GM18861 (cell line): ENCODE results near the gene PTPRR.
"Not testable (repeated sequence)": the region's sequence is repeated elsewhere in the genome, so short reads cannot be mapped to it uniquely, and the experiment has no call there.

Source experiments
- ATAC-seq: cut with Tn5 transposase; IDR thresholded peaks from one replicate; pipeline ENCODE4 v1.9.1; 2021; ENCODE audit not compliant: unreplicated experiment

The PTPRR gene

GRCh38 chr12:70842942-70843341, 77.6 kb downstream of the PTPRR start:
- no peak for ATAC-seq

DNA sequence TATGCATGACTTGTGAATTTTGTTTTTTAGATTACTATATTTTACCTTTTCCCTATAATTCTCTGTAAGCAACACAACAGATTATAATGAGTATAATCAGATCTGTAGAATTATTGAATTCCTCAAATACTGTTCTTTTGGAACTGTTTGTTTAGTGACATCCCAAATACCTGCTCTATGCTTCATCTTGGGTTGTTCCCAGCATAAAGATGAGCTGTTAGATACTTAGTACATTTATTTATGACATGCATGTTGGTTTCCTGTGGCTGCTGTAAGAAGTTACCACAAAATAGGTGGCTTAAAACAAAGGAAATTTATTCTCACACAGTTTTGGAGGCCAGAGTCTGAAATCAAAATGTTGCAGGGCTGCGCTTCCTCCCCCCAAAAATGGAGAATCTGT, 78.4 kb downstream of the PTPRR start:
- no peak for ATAC-seq

GRCh38 chr12:70840656-70841350, 79.7 kb downstream of the PTPRR start:
- no peak for ATAC-seq

- no peak for ATAC-seq
Measured at GRCh38 chr12:70839544-70839943, 81.0 kb downstream of the PTPRR start.

DNA sequence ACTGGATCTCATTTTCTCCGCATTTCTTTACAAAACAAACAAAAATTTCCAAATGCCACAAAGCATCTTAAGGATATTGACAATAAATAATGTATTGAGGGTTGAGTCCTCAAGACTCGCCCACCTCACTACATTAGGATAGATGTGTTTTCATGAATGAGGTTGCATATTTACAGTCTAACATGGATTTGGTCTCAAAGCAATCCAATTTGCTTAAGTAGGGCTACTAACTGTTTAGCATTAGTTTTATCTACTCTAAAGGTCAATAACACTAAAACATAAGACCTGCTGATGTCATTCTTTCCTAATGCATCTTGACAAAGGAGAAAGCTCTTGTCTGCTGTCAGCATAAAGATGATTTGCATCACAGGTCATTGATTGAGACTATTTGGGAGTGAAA, 82.4 kb downstream of the PTPRR start:
- no peak for ATAC-seq

- no peak for ATAC-seq
Measured at GRCh38 chr12:70837026-70837425, 83.5 kb downstream of the PTPRR start.

DNA sequence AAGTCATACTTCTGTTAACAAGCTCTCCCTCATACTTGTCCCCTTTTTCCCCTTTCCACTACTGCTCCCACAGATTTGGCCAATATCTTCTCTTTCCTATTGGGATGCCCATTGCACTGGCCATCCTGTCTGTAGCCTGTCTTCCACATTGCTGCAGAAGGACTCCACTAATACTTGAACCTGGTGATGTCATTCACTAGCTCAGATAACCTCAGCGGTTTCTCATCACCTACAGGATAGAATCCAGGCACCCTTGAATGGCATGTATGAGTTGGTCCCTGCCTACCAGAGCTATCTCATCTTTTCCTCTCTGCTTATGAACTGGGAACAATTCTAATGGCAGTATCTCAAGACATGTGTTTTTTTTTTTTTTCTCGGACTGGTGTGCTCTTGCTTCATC, 84.6 kb downstream of the PTPRR start:
- no peak for ATAC-seq

DNA sequence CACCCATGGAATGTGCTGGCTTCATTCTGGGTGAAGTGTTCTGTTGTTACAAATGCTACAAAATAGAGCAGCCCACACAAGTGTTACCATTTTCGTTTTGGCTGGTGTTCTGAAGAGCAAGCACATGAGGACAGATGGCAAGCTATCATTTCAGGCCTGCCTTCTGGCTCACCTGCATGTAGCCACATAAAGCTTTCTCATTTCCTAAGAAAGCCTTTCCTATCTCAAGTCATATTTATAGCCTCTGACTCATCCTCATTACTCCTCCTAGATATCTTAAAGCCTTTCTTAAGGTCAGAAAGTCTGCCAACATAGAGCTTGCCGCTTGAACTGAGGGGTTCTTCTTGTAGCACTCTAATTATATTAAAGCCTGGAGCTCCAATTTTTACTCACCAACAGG, 89.0 kb downstream of the PTPRR start:
- no peak for ATAC-seq

GRCh38 chr12:70830221-70831061, 90.1 kb downstream of the PTPRR start:
- no peak for ATAC-seq

- ATAC-seq, result no peak
Measured at GRCh38 chr12:70829070-70829469, 91.5 kb downstream of the PTPRR start.

GRCh38 chr12:70828351-70828750, 92.2 kb downstream of the PTPRR start:
- no peak for ATAC-seq

DNA sequence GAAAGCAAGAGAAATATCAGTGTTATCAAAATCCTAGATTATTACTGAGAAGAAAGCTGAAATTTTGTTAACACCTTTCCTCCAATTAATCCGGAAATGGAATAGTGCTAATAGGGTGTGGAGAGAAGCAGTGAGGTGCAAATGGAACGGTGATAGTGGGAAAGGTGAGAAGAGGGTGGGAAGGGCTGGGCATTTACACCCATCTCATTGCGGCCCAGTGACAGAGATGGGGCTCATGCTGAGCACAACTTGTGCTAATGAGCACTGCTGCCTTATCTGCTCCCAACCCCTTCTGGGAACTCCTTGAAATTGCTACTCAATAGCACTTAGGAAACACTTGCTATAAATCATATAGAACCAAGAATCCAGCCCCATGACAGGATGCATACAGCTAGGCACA, 94.4 kb downstream of the PTPRR start:
- no peak for ATAC-seq

GRCh38 chr12:70824511-70824910, 96.0 kb downstream of the PTPRR start:
- ATAC-seq, result no peak

GRCh38 chr12:70823182-70823976, 97.2 kb downstream of the PTPRR start:
- ATAC-seq, result no peak

DNA sequence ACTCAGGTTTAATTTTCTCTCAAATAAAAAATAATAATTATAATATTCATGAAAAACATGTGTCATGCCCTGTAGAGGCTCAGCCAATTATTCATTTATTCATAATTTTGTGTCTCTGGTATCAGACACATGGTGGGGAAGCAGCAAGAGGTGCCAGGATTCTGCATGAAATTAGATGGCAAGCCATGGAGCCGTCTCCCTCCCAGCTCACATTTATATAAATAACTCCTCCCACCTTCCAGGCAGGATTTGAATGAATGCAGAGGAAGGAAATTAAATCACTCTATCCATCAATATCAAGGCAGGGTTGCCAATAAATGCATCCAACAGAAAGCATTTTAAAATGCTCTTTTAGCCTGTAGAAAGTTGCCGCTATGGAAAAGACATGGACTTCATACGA, 98.1 kb downstream of the PTPRR start:
- no peak for ATAC-seq

DNA sequence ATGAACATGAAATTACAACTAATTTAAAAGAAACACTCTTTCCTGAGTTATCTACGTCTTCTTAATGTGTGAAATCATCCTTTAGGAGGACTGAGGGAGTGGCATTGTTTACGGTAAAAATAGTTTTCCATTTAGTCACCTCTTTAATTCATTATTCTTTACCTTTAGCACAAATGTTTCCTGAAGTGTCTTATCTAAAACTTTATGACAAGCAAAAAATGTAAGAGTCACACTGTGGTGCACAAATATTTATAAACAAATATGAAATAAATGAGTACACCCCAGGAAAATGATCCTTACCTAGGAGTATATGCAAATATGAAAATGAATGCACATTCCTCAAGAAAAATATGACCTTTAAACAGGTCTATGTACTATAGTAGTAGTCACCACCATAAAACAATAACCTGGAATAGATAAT, 104.6 kb downstream of the PTPRR start:
- no peak for ATAC-seq

GRCh38 chr12:70815056-70815455, 105.5 kb downstream of the PTPRR start:
- no peak for ATAC-seq

GRCh38 chr12:70813559-70813958, 107.0 kb downstream of the PTPRR start:
- ATAC-seq, result no peak

- ATAC-seq, result peak; percentile 89
Measured at GRCh38 chr12:70812136-70812535, 108.4 kb downstream of the PTPRR start.

GRCh38 chr12:70809887-70810286, 110.7 kb downstream of the PTPRR start:
- no peak for ATAC-seq

- ATAC-seq, result not testable (repeated sequence)
Measured at GRCh38 chr12:70807993-70808392, 112.5 kb downstream of the PTPRR start.

DNA sequence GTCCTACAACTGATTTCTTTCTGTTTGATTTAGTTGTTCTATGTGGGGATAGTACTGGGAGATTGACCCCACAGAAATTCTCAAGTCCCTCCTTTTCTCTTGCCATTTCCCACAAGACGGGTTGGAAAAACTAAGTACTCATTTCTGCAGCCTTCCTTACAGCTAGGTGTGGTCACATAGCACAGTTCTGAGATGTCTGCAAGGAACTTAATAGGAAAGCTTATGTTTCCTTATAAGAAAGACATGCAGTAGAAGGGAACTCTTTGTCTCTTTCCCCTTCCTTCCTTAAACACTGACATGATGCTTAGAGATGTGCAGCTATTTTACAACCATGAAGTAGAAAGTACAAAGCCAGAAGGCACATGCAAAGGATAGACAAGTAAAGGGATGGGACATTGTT, 113.7 kb downstream of the PTPRR start:
- ATAC-seq, result no peak
